ENCODE measurements around the gene MPP2. TPM values are rescaled to one million over a fixed set of nuclear protein-coding genes. Genes with fewer than 3 reads are reported as not detected.

The MPP2 gene
- total and polyA plus RNA-seq, 9 of the 15 experiments (the other 6 are each of a cell fraction or from before 2014, with no cell fraction given), result 0.04 to 1.0 (median 0.24) TPM

- TF ChIP-seq MEF2A (IDR thresholded peaks at IDR 0.05; ENCODE audit: control insufficient read depth, low read depth, low read length), result no peak
Observed at GRCh38 chr17:43882761-43883415, 24.4 kb downstream of the MPP2 start (continued).

GRCh38 chr17:43881758-43882505, 25.4 kb downstream of the MPP2 start:
- FAIRE-seq (peak; percentile 78), DNase-seq (ENCODE audit: extremely low read depth in 1 of 4, low spot score in 3 of 4) (peak; percentile 71 to 92 (median 90)), ATAC-seq (peak; percentile 85)
- H4K20me1 ChIP-seq (replicated peaks; ENCODE audit: control insufficient read depth, insufficient read depth, low read length), result no peaks in the 10 kb centered on the region; the same call in 1 of the 2 replicates
- H3K4me3 ChIP-seq, result no peak overlapping the region
- peak overlapping the region; percentile 82 for H2AFZ ChIP-seq (ENCODE audit: low read depth, low read length)
- peaks cover 4 to 12% of the 10 kb centered on the region in 2 experiments; a peak in 3 of 5 replicates for H3K27me3 ChIP-seq (ENCODE audit: control insufficient read depth in 2 of 2, insufficient read depth in 2 of 2, low read length in 2 of 2)
- BruUV-seq (replicated peaks), result no TSS peak
- intact Hi-C loops (cut with micrococcal nuclease) (no loop called here), in situ Hi-C loops (cut with MboI) (no loop called here)
- H3K36me3 ChIP-seq (ENCODE audit: control insufficient read depth, insufficient read depth, low read length), result no peaks in the 10 kb centered on the region
- peaks cover 0 to 33% of the 10 kb centered on the region in 2 experiments; a peak in 3 of 5 replicates for H3K4me1 ChIP-seq (replicated peaks in 1 of 2; ENCODE audit: control insufficient read depth in 2 of 2, insufficient read depth in 2 of 2, low read length in 2 of 2)
- WGBS (ENCODE audit: insufficient coverage, low coverage, missing lambda C conversion rate), result 38% methylated on average over 18 of the region's 27 CpGs
- TF ChIP-seq USF1 (CRISPR knock-in tag; IDR thresholded peaks at IDR 0.05) (peak; percentile 8; the same call in 1 of the 2 replicates), TFAP4 (CRISPR knock-in tag; IDR thresholded peaks at IDR 0.05; ENCODE audit: borderline replicate concordance) (no peak; the same call in 1 of the 2 replicates), NRF1 (conservative IDR thresholded peaks at IDR 0.05 in 1 of 2, IDR thresholded peaks at IDR 0.05 in 1 of 2) (peak; percentile 92 to 93), DMBX1 (CRISPR knock-in tag; IDR thresholded peaks at IDR 0.05; ENCODE audit: borderline replicate concordance) (no peak), ZBTB2 (IDR thresholded peaks at IDR 0.05) (peak; percentile 82; the same call in 1 of the 2 replicates), HOXB6 (CRISPR knock-in tag; IDR thresholded peaks at IDR 0.05; ENCODE audit: borderline replicate concordance) (no peak), RAD51 (IDR thresholded peaks at IDR 0.05; ENCODE audit: borderline replicate concordance, low read depth) (peak; percentile 19; the same call in 1 of the 2 replicates), USF2 (CRISPR knock-in tag; IDR thresholded peaks at IDR 0.05) (peak; percentile 21; the same call in 1 of the 2 replicates), MEIS2 (IDR thresholded peaks at IDR 0.05; ENCODE audit: partially characterized antibody) (peak; percentile 38)
- TF ChIP-seq, protein P1, sequence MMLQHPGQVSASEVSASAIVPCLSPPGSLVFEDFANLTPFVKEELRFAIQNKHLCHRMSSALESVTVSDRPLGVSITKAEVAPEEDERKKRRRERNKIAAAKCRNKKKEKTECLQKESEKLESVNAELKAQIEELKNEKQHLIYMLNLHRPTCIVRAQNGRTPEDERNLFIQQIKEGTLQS (IDR thresholded peaks at IDR 0.05), result peak; percentile 22; the same call in 1 of the 2 replicates
- TF ChIP-seq, protein P1 (CRISPR knock-in tag; conservative IDR thresholded peaks at IDR 0.05), result no peak
- no peaks in the 10 kb centered on the region for H3K9me3 ChIP-seq (replicated peaks; ENCODE audit: control insufficient read depth, insufficient read depth, low read depth, low read length)
- H3K9me1 ChIP-seq (ENCODE audit: control insufficient read depth, insufficient read depth, low read length), result no peaks in the 10 kb centered on the region
- no peak overlapping the region for H3K27ac ChIP-seq (ENCODE audit: extremely low read depth, low read depth, low read length)
- H3K9ac ChIP-seq (ENCODE audit: insufficient read depth in 1 of 2, low read depth in 2 of 2, low read length in 2 of 2), result 0 out of 4 replicates have a peak overlapping the region, but pooled peaks of 1 of the 2 experiments have one; percentile 19
- no peaks in the 10 kb centered on the region for H3K79me2 ChIP-seq (ENCODE audit: control insufficient read depth, insufficient read depth, low read length)
- ChIA-PET POLR2A (interaction anchor here (0.8 to 0.9 kb wide), 2 partner anchors 16 to 26 kb away, joined by 3 read pairs; no protein-coding TSS in a partner anchor), CTCF (ENCODE audit: low intra/inter-chr PET ratio) (no interaction called here)
- H3K4me2 ChIP-seq (ENCODE audit: insufficient read depth, low read length), result peak overlapping the region; percentile 55

All from K562 (cell line).